ENCODE results near the gene SEC62. TPM values are rescaled to one million over a fixed set of nuclear protein-coding genes. Genes with fewer than 3 reads are reported as not detected.

The SEC62 gene
- total RNA-seq, 1 experiment from 2014 or later, result 58.5 TPM

GRCh38 chr3:169929830-169930519 is 36.6 kb upstream of the SEC62 start:
- CTCF ChIA-PET, result interaction anchor here (0.6 kb wide), 1 partner anchor 124 kb away, joined by 3 read pairs; no protein-coding TSS in a partner anchor
- TF ChIP-seq, protein P1, sequence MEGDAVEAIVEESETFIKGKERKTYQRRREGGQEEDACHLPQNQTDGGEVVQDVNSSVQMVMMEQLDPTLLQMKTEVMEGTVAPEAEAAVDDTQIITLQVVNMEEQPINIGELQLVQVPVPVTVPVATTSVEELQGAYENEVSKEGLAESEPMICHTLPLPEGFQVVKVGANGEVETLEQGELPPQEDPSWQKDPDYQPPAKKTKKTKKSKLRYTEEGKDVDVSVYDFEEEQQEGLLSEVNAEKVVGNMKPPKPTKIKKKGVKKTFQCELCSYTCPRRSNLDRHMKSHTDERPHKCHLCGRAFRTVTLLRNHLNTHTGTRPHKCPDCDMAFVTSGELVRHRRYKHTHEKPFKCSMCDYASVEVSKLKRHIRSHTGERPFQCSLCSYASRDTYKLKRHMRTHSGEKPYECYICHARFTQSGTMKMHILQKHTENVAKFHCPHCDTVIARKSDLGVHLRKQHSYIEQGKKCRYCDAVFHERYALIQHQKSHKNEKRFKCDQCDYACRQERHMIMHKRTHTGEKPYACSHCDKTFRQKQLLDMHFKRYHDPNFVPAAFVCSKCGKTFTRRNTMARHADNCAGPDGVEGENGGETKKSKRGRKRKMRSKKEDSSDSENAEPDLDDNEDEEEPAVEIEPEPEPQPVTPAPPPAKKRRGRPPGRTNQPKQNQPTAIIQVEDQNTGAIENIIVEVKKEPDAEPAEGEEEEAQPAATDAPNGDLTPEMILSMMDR (IDR thresholded peaks at IDR 0.05; ENCODE audit: unreplicated experiment), result no peak
- H3K27me3 Mint-ChIP-seq (ENCODE audit: insufficient read depth, unreplicated experiment), result peaks cover 18% of the 10 kb centered on the region
- H3K9me3 Mint-ChIP-seq (ENCODE audit: unreplicated experiment), result no peaks in the 10 kb centered on the region
- no TSS peak for BruUV-seq (replicated peaks)
- H3K36me3 Mint-ChIP-seq (ENCODE audit: insufficient read depth, unreplicated experiment), result no peaks in the 10 kb centered on the region
- H3K4me3 Mint-ChIP-seq (ENCODE audit: unreplicated experiment), result no peak overlapping the region
- no peak for DNase-seq (ENCODE audit: unreplicated experiment)
- POLR2A ChIA-PET, result no interaction called here
- intact Hi-C loops (cut with micrococcal nuclease), result loop anchor here (5.0 kb wide), 1 partner anchor 43 kb away; no protein-coding TSS in a partner anchor
- peaks cover 2% of the 10 kb centered on the region for H3K4me1 Mint-ChIP-seq (ENCODE audit: insufficient read depth, unreplicated experiment)
- no peak overlapping the region for H3K27ac Mint-ChIP-seq (ENCODE audit: low read depth, unreplicated experiment)

DNA sequence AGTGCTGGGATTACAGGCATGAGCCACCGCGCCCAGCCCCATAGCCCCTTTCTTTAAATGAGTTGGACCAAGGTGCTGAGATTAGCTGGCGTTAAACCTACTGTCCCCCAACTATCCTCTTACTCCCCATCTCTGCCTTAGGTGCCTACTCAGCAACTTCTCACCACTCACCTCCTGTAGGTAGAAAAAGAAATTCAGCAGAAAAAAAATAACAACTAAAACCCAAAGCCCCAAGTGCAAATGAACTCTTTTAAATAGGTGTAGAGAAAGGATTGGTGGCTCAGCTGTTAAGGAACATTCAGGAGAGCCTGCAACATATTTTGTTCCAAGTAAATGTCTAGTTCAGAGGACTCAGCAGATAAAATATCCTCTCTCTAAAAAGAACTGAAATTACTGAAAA is 35.8 kb upstream of the SEC62 start:
- ChIA-PET POLR2A (no interaction called here), CTCF (no interaction called here)
- DNase-seq (ENCODE audit: unreplicated experiment), result no peak
- Mint-ChIP-seq H3K9me3 (ENCODE audit: unreplicated experiment) (no peaks in the 10 kb centered on the region), H3K4me1 (ENCODE audit: insufficient read depth, unreplicated experiment) (peaks cover 6% of the 10 kb centered on the region), H3K4me3 (ENCODE audit: unreplicated experiment) (no peak overlapping the region), H3K27ac (ENCODE audit: low read depth, unreplicated experiment) (no peak overlapping the region), H3K27me3 (ENCODE audit: insufficient read depth, unreplicated experiment) (peaks cover 27% of the 10 kb centered on the region), H3K36me3 (ENCODE audit: insufficient read depth, unreplicated experiment) (no peaks in the 10 kb centered on the region)
- TF ChIP-seq, protein P1 (IDR thresholded peaks at IDR 0.05; ENCODE audit: unreplicated experiment), result no peak
- intact Hi-C loops (cut with micrococcal nuclease), result no loop called here
- BruUV-seq (replicated peaks), result no TSS peak

- no TSS peak for BruUV-seq (replicated peaks)
- POLR2A ChIA-PET, result no interaction called here
- Mint-ChIP-seq H3K4me1 (ENCODE audit: insufficient read depth, unreplicated experiment) (peaks cover 6% of the 10 kb centered on the region), H3K27me3 (ENCODE audit: insufficient read depth, unreplicated experiment) (peaks cover 28% of the 10 kb centered on the region), H3K27ac (ENCODE audit: low read depth, unreplicated experiment) (no peak overlapping the region), H3K36me3 (ENCODE audit: insufficient read depth, unreplicated experiment) (no peaks in the 10 kb centered on the region), H3K4me3 (ENCODE audit: unreplicated experiment) (no peak overlapping the region), H3K9me3 (ENCODE audit: unreplicated experiment) (no peaks in the 10 kb centered on the region)
- intact Hi-C loops (cut with micrococcal nuclease), result no loop called here
- TF ChIP-seq, protein P1 (IDR thresholded peaks at IDR 0.05; ENCODE audit: unreplicated experiment), result no peak
- CTCF ChIA-PET, result interaction anchor here (0.8 kb wide), 1 partner anchor 21 kb away, joined by 3 read pairs; the partner anchor contains the start of gene SAMD7
- no peak for DNase-seq (ENCODE audit: unreplicated experiment)
These were observed 34.7 kb upstream of the SEC62 start for GRCh38 chr3:169931747-169932520.

GRCh38 chr3:169939320-169939719 is 27.3 kb upstream of the SEC62 start:
- ChIA-PET CTCF (interaction anchor here (0.7 kb wide), 1 partner anchor 875 kb away, joined by 3 read pairs; no protein-coding TSS in a partner anchor), POLR2A (no interaction called here)
- H3K36me3 Mint-ChIP-seq (ENCODE audit: insufficient read depth, unreplicated experiment), result no peaks in the 10 kb centered on the region
- no peak for DNase-seq (ENCODE audit: unreplicated experiment)
- no peaks in the 10 kb centered on the region for H3K9me3 Mint-ChIP-seq (ENCODE audit: unreplicated experiment)
- peaks cover 6% of the 10 kb centered on the region for H3K4me1 Mint-ChIP-seq (ENCODE audit: insufficient read depth, unreplicated experiment)
- H3K4me3 Mint-ChIP-seq (ENCODE audit: unreplicated experiment), result no peak overlapping the region
- intact Hi-C loops (cut with micrococcal nuclease), result no loop called here
- H3K27me3 Mint-ChIP-seq (ENCODE audit: insufficient read depth, unreplicated experiment), result peaks cover 35% of the 10 kb centered on the region
- BruUV-seq (replicated peaks), result no TSS peak
- H3K27ac Mint-ChIP-seq (ENCODE audit: low read depth, unreplicated experiment), result no peak overlapping the region
- TF ChIP-seq, protein P1 (IDR thresholded peaks at IDR 0.05; ENCODE audit: unreplicated experiment), result no peak

All from MCF 10A (cell line).